Chondrocyte (in vitro differentiated cells): ENCODE data around the gene CDC42BPB. TPM values are rescaled to one million over a fixed set of nuclear protein-coding genes. Genes with fewer than 3 reads are reported as not detected.

Source experiments
- DNase-seq: peaks from one replicate; pipeline ENCODE4 v3.0.0; 2021; ENCODE audit warnings: mixed read lengths, low spot score
- H3K27ac Mint-ChIP-seq: one replicate; pipeline ENCODE4 v1.8.0; 2021; ENCODE audit warnings: mild to moderate bottlenecking, moderate library complexity, mixed read lengths; ENCODE audit not compliant: unreplicated experiment
- H3K27me3 Mint-ChIP-seq: 2 replicates; pipeline ENCODE4 v1.8.0; 2021; ENCODE audit warnings: low read depth, mixed read lengths
- H3K36me3 Mint-ChIP-seq: 2 replicates; pipeline ENCODE4 v1.8.0; 2021; ENCODE audit warnings: low read depth, mixed read lengths
- H3K4me1 Mint-ChIP-seq: 2 replicates; pipeline ENCODE4 v1.8.0; 2021; ENCODE audit warnings: low read depth, mild to moderate bottlenecking, mixed read lengths
- H3K4me3 Mint-ChIP-seq: one replicate; pipeline ENCODE4 v1.8.0; 2021; ENCODE audit warnings: mild to moderate bottlenecking, moderate library complexity, mixed read lengths; ENCODE audit not compliant: unreplicated experiment
- H3K9me3 Mint-ChIP-seq: 2 replicates; pipeline ENCODE4 v1.8.0; 2021; ENCODE audit warnings: low read depth, mixed read lengths
- total RNA-seq: library from RNA; stranded (reverse); gene quantifications from 3 replicates; pipeline ENCODE4 v1.2.1, GENCODE V29; 2021
- TF ChIP-seq, protein P1 (sequence below): fragments of 200-600 bp; sonication (generic); IDR thresholded peaks from 2 replicates; pipeline ENCODE4 v1.5.0; 2021; ENCODE audit warnings: antibody characterized with exemption, mild to moderate bottlenecking, moderate library complexity

Gene CDC42BPB
- total RNA-seq, 1 donor from 2014 or later: 106 TPM

DNA sequence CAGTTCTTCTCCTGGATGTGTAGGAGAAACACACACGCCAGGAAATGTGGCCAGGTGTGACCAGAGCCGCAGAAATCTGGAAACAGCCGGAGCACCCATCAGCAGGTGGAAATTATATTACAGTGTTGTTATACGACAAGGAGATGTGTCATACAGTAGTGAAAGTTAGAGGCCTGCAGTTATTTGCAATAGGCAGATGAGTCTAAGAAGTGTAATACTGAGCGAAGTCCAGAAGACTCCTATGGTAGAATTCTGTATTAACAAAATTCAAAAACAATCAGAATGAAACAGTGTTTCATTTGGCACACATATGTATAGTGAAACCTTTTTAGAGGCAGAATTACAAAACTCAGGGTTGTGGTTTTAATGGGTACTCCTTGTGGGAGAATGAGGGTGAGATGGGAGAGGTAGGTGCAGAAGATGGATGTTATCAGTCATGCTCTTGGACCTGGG lies 174.2 kb downstream of the CDC42BPB start:
- no peak for DNase-seq
- H3K27ac Mint-ChIP-seq: no peak overlapping the region
- H3K4me1 Mint-ChIP-seq: peaks cover 4% of the 10 kb centered on the region
- H3K27me3 Mint-ChIP-seq: no peaks in the 10 kb centered on the region
- peaks cover 13% of the 10 kb centered on the region for H3K36me3 Mint-ChIP-seq
- TF ChIP-seq, protein P1, sequence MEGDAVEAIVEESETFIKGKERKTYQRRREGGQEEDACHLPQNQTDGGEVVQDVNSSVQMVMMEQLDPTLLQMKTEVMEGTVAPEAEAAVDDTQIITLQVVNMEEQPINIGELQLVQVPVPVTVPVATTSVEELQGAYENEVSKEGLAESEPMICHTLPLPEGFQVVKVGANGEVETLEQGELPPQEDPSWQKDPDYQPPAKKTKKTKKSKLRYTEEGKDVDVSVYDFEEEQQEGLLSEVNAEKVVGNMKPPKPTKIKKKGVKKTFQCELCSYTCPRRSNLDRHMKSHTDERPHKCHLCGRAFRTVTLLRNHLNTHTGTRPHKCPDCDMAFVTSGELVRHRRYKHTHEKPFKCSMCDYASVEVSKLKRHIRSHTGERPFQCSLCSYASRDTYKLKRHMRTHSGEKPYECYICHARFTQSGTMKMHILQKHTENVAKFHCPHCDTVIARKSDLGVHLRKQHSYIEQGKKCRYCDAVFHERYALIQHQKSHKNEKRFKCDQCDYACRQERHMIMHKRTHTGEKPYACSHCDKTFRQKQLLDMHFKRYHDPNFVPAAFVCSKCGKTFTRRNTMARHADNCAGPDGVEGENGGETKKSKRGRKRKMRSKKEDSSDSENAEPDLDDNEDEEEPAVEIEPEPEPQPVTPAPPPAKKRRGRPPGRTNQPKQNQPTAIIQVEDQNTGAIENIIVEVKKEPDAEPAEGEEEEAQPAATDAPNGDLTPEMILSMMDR: no peak
- H3K9me3 Mint-ChIP-seq: no peaks in the 10 kb centered on the region
- no peak overlapping the region for H3K4me3 Mint-ChIP-seq

Other genes with a start within 250 kb of the CDC42BPB start
- 0.30 to 0.38 TPM in 2 of 3 replicates, not detected in the other for gene AMN, start 134.9 kb downstream of the CDC42BPB start, total RNA-seq
- not detected in 3 replicates for gene LBHD2, start 26.7 kb upstream of the CDC42BPB start, total RNA-seq
- not detected in 3 replicates for gene EXOC3L4, start 37.2 kb upstream of the CDC42BPB start, total RNA-seq
- 1.9 to 16.7 TPM (median 13.3 TPM) in 3 replicates for gene TNFAIP2, start 65.9 kb upstream of the CDC42BPB start, total RNA-seq